ENCODE results near the gene ZC2HC1B.

ZC2HC1B gene

GRCh38 chr6:143963158-143963919, 99.1 kb downstream of the ZC2HC1B start:
- no peak for DNase-seq (ENCODE audit: low read depth)

DNA sequence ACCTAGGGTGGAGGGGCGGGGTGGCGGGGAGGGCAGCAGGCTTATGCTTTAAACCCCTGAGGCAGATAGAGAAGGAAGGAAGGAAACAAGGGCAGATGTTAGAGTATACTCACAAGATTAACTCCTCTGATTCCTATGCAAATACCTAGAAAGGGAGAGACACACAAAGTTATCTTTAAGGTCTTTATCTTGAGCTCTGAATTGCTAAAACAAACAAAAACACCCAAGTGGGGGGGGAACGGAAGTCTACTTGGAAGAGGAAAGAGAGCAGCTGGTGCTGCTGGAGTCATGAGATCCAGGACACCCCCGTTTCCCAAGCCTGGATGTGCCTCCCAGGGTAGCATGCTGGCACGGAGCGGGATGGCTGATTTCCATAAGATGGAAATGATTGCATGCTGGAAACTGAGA, 100.4 kb downstream of the ZC2HC1B start:
- no peak for DNase-seq (ENCODE audit: low read depth)

GRCh38 chr6:143965503-143966171, 101.4 kb downstream of the ZC2HC1B start:
- DNase-seq (ENCODE audit: low read depth), result no peak

- no peak for DNase-seq (ENCODE audit: low read depth)
These were observed 102.0 kb downstream of the ZC2HC1B start for GRCh38 chr6:143966312-143966711.

GRCh38 chr6:143967706-143968376, 103.6 kb downstream of the ZC2HC1B start:
- DNase-seq (ENCODE audit: low read depth), result no peak

- no peak for DNase-seq (ENCODE audit: low read depth)
These were observed 104.8 kb downstream of the ZC2HC1B start for GRCh38 chr6:143969077-143969476.

GRCh38 chr6:143970456-143971218, 106.4 kb downstream of the ZC2HC1B start:
- DNase-seq (ENCODE audit: low read depth), result no peak

GRCh38 chr6:143971482-143972205, 107.4 kb downstream of the ZC2HC1B start:
- DNase-seq (ENCODE audit: low read depth), result no peak

GRCh38 chr6:143973097-143973966, 109.1 kb downstream of the ZC2HC1B start:
- no peak for DNase-seq (ENCODE audit: low read depth)

DNA sequence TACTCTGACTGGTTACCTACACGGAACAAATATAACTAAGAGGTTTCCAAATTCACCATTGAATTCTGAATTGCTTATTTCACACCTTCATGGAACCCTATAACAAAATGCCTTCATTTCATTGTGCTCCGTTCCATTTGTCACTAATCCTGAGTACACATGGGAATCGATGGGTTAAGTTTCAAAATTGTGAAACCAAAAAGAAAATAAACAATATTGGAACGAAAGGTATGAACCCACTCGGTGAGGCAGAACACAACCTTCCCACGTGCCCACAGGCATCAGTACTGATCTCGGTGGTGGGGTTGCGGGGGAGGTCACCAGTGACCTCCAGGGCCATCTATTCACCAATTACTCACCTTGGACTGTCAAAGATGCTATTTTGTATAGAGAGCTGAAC, 109.8 kb downstream of the ZC2HC1B start:
- DNase-seq (ENCODE audit: low read depth), result no peak

- DNase-seq (ENCODE audit: low read depth), result no peak
These were observed 112.6 kb downstream of the ZC2HC1B start for GRCh38 chr6:143976806-143977349.

GRCh38 chr6:143980921-143981320, 116.6 kb downstream of the ZC2HC1B start:
- DNase-seq (ENCODE audit: low read depth), result no peak

DNA sequence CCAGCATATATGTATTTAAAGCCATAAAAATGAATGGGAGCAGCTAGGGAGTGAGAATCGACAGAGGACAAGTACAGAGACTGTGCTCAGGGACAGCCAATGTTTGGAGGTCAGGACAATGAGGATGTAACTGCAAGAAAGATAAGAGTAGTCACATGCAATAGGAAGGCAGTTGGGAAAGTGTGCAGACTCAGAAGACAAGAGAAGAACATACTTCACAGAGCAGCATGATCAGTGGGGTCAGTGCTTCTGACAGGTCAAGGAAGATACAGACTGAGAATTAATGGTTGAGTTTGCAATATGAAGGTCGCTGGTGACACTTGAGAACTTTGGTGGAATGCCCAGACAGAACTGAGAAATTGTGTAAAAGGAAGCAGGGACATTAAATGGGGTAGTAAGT, 118.7 kb downstream of the ZC2HC1B start:
- no peak for DNase-seq (ENCODE audit: low read depth)

DNA sequence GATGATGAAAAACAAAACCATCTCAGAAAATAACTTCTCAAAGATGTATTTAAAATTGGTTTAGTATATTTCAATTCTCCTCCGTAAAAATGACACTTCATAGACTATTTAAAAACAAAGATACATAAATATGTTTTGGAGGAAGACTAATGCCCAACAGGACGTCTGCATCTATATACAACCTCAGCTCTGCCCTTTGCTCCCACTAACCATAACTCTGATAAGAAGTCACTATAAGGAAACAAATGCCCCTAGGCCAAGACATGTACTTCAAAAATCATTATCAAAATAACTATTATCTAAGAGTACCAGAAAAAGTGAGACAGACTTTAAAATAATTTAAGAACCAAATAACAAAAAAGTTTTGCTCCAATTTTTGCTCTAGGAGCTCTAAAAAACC, 120.4 kb downstream of the ZC2HC1B start:
- DNase-seq (ENCODE audit: low read depth), result no peak

DNA sequence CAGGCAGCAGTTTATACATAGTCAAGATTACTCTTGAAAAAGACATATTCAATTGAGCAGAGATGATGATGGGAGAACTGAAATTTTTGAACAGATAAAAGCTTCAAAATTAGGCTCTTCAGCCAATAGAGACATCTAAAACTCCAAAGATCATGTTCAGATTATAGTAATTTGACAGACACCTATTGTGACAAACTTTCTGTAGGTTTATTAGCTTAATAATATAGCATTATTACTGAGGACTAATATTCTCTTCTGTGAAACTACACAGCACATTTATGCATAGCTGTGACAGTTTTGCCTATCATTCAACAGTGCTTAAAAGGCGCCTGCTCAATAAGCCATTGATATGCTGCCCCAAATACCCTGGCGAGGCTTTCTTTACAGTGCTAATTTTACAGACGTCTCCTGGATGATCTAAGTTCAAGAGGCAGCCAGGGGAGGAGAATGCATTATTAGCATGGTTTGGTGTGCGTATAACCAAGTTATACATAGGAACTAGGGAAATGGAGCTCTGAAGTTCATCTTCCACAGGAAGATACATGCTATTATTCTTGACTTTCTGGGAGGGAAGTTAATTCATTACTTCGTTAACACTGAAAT, 122.3 kb downstream of the ZC2HC1B start:
- no peak for DNase-seq (ENCODE audit: low read depth)
